ENCODE results near the gene ASAP2. TPM values are rescaled to one million over a fixed set of nuclear protein-coding genes. Genes with fewer than 3 reads are reported as not detected.
"Not testable (repeated sequence)": the region's sequence is repeated elsewhere in the genome, so short reads cannot be mapped to it uniquely, and the experiment has no call there.

The ASAP2 gene
- total RNA-seq, 1 donor from 2014 or later: 45.6 TPM

DNA sequence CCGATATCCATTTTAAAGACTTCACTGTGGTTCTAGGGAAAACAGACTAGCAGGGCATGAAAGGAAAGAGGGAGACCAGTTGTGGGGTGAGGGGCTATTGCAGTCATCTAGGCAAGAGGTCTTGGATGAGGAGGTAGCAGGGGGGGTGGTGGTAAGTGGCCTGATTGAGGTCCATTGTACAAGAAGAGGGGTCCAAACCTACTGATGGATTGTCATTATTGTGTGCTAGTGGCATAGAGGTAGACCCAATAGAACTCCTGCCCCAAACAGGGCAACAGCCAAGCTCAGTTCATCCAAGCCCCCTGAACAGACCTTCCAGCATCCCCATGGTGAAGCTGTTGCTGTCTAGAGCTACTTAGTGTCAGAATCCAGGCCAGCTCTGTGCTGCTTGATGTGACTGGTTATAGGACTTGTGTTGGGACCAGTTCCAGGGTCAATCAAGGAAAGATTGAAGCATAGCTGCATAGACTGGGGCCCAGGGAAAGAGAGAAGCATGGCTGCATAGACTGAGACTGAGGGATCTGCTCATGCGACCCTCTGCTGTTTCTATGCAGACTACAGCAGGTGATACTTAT is 7.0 kb downstream of the ASAP2 start:
- peak; percentile 37 for DNase-seq (ENCODE audit: extremely low spot score, unreplicated experiment)
- Mint-ChIP-seq H3K4me1 (ENCODE audit: unreplicated experiment) (peaks cover 51% of the 10 kb centered on the region), H3K4me3 (no peak overlapping the region), H3K9me3 (peaks cover 4% of the 10 kb centered on the region), H3K36me3 (peaks cover 29% of the 10 kb centered on the region), H3K27me3 (no peaks in the 10 kb centered on the region), H3K27ac (peak overlapping the region; percentile 80)
- TF ChIP-seq, protein P1, sequence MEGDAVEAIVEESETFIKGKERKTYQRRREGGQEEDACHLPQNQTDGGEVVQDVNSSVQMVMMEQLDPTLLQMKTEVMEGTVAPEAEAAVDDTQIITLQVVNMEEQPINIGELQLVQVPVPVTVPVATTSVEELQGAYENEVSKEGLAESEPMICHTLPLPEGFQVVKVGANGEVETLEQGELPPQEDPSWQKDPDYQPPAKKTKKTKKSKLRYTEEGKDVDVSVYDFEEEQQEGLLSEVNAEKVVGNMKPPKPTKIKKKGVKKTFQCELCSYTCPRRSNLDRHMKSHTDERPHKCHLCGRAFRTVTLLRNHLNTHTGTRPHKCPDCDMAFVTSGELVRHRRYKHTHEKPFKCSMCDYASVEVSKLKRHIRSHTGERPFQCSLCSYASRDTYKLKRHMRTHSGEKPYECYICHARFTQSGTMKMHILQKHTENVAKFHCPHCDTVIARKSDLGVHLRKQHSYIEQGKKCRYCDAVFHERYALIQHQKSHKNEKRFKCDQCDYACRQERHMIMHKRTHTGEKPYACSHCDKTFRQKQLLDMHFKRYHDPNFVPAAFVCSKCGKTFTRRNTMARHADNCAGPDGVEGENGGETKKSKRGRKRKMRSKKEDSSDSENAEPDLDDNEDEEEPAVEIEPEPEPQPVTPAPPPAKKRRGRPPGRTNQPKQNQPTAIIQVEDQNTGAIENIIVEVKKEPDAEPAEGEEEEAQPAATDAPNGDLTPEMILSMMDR (conservative IDR thresholded peaks at IDR 0.05): no peak

DNA sequence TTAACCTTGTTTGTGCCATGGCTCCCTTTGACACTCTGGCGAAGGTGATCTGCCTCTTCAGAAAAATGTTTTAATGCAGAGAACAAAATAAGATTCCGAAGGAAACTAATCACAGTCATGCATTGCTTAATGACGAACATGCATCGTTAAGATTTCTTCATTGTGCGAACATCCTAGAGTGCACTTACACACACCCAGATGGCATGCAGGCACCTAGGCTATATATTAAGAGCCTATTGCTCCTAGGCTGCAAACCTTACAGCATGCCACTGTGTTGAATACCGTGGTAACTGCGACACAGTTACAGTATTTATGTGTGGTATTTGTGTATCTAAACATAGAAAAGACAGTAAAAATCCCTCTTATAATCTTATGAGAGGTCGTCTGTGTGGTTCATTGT is 8.3 kb downstream of the ASAP2 start:
- Mint-ChIP-seq H3K4me3 (no peak overlapping the region), H3K36me3 (peaks cover 36% of the 10 kb centered on the region), H3K4me1 (ENCODE audit: unreplicated experiment) (peaks cover 46% of the 10 kb centered on the region), H3K9me3 (peaks cover 8% of the 10 kb centered on the region), H3K27me3 (no peaks in the 10 kb centered on the region), H3K27ac (no peak overlapping the region)
- no peak for DNase-seq (ENCODE audit: extremely low spot score, unreplicated experiment)
- TF ChIP-seq, protein P1 (conservative IDR thresholded peaks at IDR 0.05): no peak

DNA sequence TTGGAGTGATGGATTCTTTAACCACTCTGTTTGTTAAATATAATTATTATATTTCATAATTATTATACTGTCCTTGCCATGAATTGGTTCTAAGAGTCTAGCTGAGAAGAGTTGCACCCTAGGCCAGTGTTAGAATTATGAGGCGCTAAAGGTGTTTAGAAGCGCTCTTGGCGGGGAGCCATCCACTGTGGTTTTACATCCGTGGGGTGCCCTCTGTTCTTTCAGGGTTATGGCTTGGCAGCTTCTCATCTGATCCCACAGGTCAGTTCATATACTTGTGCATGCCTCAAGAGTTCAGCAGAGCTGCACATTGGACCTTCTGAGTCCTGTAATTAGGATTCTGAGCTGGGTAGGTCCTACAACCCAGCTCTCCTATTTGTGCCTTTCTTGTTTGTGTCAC is 9.1 kb downstream of the ASAP2 start:
- H3K4me3 Mint-ChIP-seq: no peak overlapping the region
- peaks cover 8% of the 10 kb centered on the region for H3K9me3 Mint-ChIP-seq
- TF ChIP-seq, protein P1 (conservative IDR thresholded peaks at IDR 0.05): no peak
- H3K36me3 Mint-ChIP-seq: peaks cover 36% of the 10 kb centered on the region
- H3K4me1 Mint-ChIP-seq (ENCODE audit: unreplicated experiment): peaks cover 41% of the 10 kb centered on the region
- no peak overlapping the region for H3K27ac Mint-ChIP-seq
- DNase-seq (ENCODE audit: extremely low spot score, unreplicated experiment): no peak
- H3K27me3 Mint-ChIP-seq: no peaks in the 10 kb centered on the region

DNA sequence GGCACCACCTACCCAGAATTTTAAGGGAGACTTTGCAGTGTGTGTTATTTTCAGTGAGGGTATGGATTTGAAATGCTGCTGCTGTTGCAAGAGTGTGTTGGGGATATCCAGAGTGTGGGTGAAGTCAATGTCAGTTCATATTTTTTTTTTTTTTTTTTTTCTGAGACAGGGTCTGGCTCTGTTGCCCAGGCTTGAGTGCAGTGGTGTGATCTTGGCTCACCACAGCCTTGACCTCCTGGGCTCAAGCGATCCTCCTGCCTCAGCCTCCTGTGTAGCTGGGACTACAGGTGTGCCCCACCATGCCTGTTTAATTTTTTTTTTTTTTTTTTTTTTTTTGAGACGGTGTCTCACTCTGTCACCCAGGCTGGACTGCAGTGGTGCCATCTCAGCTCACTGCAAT is 9.5 kb downstream of the ASAP2 start:
- not testable (repeated sequence) for DNase-seq (ENCODE audit: extremely low spot score, unreplicated experiment); H3K27ac Mint-ChIP-seq; H3K27me3 Mint-ChIP-seq; H3K4me3 Mint-ChIP-seq
- Mint-ChIP-seq H3K9me3 (peaks cover 12% of the 10 kb centered on the region), H3K4me1 (ENCODE audit: unreplicated experiment) (peaks cover 41% of the 10 kb centered on the region), H3K36me3 (peaks cover 41% of the 10 kb centered on the region)

DNA sequence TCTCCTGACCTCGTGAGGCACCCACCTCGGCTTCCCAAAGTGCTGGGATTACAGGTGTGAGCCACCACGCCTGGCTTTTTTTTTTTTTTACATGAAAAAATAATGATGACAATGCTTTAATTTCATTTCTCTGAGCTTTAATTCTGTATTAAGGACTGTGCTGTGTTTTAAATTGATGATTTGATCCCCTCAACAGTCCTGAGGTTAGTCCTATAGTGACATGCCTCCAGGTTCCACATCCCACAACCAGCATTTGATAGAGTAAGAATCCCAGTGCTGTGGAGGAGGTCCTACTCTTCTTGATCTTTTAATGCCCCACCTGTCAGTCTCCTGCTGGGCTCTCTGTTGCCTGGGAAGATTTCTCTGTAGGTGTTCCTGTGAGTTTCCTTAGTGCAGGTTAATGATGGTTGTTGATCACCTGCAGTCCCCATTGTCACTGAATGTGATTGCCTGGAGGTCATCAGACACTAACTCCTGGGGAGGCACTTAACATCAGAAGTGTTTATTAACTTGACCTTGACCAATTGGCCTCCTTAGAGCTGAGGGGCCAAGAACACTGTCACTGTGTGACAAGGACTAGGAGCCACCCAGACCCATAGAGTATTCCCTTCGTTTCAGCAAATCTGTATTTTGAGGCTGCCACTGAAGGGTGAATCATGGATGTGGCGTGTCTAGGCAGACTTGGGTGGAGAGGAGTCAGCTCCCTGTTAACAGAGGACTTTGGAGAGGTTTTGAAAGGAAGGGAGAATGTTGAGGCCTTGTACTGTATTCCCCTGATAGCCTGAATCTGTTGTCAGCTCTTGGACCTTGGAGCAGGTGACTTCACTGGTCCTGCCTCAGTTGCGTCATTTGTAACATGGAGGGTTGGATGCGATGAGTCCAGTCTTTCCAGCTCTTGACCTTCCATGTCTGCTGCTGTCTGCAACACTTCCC is 11.5 kb downstream of the ASAP2 start:
- Mint-ChIP-seq H3K9me3 (peaks cover 12% of the 10 kb centered on the region), H3K4me1 (ENCODE audit: unreplicated experiment) (peaks cover 38% of the 10 kb centered on the region), H3K4me3 (no peak overlapping the region), H3K27ac (no peak overlapping the region), H3K27me3 (no peaks in the 10 kb centered on the region), H3K36me3 (peaks cover 41% of the 10 kb centered on the region)
- TF ChIP-seq, protein P1 (conservative IDR thresholded peaks at IDR 0.05): no peak
- DNase-seq (ENCODE audit: extremely low spot score, unreplicated experiment): peak; percentile 13

DNA sequence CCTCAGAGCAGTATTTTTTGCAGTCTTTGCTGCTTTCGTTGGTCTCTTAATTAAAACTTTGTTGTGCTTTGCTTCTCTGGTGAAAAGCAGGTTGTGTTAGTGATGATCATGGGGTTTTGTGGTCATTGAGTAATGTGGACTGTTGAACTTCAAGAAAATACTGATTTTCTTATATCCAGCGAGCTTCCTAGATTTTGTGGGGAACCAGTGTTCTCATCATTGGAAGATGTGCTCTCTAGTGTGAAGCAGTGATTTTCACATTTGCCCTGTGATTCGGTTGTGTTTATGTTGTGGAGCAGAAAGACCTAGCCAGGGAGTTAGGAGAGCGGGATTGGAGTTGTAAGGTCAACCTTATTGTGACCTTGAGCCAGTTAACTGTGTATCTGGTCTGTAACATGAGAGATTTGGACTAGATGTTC is 12.4 kb downstream of the ASAP2 start:
- DNase-seq (ENCODE audit: extremely low spot score, unreplicated experiment): no peak
- Mint-ChIP-seq H3K9me3 (peaks cover 12% of the 10 kb centered on the region), H3K4me1 (ENCODE audit: unreplicated experiment) (peaks cover 38% of the 10 kb centered on the region), H3K27ac (no peak overlapping the region), H3K27me3 (no peaks in the 10 kb centered on the region), H3K36me3 (peaks cover 38% of the 10 kb centered on the region), H3K4me3 (no peak overlapping the region)
- TF ChIP-seq, protein P1 (conservative IDR thresholded peaks at IDR 0.05): no peak

All from type B pancreatic cell (in vitro differentiated cells).